ENCODE measurements around the gene HOOK1.

The HOOK1 gene

DNA sequence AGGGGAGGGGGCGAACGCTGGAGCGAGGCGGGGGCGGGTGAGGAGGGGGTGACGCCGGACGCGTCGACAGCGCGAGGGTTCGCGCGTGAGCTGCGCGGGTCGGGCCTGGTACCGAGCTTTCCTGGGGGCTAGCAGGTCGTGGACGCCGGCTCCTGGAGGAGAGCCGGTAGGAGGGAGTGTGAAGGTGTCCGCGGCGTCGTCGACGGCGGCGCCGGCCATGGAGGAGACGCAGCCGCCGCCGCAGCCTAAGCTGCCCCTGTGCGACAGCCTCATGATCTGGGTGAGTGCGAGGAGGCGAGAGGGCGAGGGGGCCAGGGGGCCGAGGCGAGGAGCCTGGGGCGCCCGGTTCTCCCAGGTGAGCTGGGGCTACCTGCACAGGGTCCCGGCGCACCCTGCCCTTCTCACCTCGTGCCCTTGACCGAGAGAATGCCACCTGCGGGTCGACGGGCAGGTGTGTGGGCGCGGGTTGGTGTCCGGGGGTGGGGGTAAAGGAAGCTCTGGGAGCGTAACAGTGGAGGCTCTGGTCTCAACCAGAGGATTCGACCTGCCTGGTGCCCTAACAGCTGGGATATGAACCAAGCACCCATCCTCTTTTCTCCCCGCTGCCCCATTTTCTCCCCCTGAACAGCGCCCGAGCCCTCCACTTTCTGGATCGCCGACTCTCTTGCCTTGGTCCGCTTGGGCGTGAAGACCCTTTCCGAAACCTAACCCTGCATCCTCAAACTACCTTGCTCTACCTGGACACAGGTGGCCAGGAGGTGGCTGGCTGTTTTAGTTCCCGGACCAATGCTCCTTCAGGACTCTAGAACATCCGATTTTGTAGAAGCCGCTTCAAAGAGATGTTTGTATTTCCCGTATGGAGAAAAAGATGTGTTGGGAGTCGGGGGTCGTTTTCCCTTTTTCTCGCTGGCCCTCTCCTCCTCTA, at the start of gene HOOK1:
HOOK1 (plus strand) TSS at position 49 of the 925 bp plus-strand sequence; CDS start at position 218, 169 bp downstream.
- DNase-seq (ENCODE audit: low read depth): no peak

DNA sequence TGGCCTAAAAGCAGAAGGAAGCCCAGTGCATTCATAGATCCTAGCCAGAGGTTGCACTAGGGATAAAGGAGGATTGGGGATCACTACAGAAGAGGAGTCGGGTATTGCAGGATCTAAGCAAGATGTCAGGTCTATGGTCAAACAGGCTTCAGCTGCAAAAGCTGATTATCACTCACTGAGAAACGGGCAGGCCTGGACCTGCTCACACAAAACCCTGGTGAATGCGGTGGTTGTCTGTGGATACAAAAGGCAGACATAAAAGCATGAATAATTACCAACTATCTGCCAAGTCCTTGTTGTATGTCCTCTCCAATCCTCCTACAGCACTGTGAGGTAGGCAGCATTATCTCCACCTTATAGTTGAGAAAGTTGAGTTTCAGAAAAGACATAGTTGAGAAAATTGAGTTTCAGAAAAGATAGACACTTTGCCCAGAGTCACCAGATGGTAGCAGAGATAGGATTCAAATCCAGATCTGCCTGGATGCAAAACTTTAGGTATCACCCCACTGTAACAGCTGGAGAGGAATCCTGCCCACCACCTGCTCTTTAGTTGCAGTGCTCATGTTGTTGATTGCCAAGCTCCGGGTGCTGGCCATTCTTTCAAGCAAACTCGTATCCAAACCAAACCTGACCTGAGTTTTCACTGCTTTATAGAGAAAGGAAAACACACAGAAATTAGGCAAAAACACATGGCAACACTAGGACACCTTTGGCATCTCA, 49.6 kb upstream of the HOOK1 start:
- DNase-seq (ENCODE audit: low read depth): no peak

DNA sequence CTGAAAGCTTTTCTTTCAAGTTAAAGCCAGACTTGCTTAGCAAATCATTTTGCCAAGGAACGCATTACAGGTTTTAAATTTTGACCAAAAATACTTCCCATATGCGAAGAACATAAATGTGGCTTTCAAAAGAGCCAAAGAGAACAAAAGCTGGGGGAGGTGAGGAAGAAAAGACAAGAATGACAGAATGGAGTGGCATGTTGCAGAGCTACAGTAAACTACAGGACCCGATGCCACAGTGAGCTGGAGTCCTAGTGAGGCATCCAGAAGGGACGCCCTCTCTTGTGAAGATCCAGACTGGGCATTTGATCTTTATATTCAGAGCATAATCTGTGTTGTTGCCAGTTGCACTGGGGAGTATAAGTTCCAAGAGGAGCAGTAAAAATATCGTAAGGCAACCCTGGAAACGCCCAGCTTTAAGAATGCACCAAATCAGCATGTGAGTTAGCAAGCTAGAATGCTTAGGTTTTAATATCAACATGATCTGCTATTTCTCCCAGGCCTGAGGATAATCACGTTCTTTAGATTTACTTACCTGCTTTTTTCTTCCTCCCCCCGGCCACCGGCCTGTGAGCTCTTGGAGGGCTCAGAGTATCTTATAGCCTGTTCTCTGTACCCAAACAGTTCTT, 48.4 kb upstream of the HOOK1 start:
- DNase-seq (ENCODE audit: low read depth): no peak

DNA sequence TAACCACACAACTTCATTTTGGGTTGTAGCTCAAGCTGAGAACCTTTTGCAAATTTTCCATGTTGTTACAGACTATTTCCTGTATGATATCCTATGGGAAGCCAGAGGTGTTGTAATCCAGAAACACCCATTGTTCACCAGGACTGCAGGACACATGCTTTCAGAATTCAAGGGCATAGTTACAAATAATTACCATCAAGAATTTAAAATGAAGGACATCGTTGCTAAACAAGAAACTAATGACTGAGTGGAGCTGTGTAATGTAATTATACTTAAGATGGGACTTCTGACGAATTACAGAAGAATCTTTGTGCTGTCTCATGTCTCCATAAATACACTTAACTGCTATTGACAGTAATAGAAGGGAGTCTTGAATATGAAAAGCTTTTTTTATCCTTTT, 47.6 kb upstream of the HOOK1 start:
- no peak for DNase-seq (ENCODE audit: low read depth)

DNA sequence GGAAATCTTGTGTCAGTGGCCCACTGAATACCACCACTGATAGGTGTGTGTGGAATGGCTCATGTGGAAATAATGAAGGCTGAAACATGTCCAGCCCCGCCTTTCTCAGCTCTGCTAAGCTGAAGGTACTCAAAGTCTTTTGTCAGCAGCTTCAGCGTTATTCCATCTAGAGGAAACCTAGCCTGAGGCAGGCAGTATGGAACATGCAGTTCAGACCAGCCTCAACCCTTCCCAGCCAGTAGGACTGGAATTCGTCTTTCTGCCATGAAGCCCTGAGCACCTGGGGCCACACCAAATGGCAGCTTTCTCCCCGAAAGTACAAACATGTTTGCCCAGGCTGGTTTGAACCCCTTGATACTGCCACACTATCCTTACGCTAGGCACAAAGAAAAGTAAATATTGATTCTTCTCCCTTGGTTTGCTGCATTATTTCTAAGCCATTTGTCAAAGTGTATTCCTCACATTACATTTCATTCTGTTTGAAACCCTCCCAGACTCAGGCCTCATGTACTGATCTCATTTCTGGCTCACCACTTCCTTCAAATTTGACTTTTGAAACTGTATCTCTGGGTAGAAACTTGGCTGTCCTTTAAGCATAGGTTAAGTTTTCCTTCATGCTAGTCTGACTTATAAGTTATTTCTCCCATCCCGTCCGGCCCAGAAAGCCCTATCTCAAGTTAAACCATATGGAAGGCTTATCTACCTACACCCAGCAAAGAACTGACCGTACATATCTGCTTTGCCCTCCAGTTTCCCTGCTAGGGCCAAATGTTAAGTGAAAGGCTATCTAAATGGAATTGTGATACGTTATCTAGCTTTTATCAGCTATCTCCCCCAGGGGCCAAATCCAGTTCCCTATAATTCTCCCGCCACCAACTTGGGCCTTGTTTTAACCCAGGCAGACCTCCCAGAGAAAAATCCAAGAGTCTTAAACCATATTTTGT, 45.7 kb upstream of the HOOK1 start:
- no peak for DNase-seq (ENCODE audit: low read depth)

DNA sequence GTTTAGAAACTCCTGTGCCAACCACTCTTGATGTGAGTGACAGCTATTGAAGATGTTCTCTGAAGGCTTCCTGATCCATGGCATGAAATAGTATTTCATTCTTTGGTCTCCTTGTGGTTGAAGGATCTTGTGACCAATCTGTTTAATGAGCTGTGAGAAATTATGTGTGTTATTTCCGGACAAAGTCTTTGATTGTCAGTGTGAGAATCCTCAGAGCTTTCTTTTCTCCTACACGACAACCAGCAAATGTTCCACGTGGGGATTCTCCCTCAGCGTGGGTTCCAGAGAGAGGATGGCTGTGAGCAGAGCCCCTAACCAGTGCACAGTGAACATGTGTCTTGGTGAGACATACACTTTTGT, 45.0 kb upstream of the HOOK1 start:
- DNase-seq (ENCODE audit: low read depth): no peak

DNA sequence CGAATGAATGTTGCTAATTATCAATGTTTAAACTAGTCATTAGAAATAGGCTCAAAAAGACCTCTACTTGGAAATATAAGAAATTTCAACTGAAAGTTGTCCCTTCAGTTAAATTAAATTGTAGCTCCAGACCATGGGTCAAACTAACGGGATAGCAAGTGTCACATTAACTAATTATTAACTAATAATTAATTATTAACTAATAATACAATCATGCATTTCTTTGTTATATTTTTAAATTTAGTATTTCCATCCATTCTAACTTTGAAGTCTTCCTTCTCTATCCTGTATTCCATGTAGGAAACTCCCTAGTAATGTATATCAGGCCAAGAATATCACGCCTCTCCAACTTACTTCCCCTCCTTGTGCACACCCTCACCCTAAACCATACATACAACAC, 43.4 kb upstream of the HOOK1 start:
- DNase-seq (ENCODE audit: low read depth): no peak

DNA sequence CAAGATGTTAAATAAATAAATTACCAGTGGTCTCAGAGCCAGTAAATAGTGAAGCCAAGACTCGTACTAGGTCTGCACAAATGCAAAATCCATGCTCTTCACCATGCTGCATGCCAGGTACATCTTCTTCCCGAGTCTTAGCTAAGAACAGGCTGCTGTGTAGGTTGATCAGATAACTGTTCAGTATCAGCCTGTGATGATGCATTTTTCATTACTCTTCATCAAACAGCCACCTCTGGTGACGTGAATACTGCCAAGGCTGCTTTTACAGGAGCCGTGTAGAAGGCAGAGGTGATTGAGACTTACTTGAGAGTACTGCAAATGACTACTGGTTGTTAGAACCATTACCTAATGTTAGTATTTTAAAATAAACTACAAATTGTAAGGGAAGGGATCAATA, 39.3 kb upstream of the HOOK1 start:
- no peak for DNase-seq (ENCODE audit: low read depth)

- DNase-seq (ENCODE audit: low read depth): no peak
Measured at GRCh38 chr1:59776960-59777852, 37.5 kb upstream of the HOOK1 start.

DNA sequence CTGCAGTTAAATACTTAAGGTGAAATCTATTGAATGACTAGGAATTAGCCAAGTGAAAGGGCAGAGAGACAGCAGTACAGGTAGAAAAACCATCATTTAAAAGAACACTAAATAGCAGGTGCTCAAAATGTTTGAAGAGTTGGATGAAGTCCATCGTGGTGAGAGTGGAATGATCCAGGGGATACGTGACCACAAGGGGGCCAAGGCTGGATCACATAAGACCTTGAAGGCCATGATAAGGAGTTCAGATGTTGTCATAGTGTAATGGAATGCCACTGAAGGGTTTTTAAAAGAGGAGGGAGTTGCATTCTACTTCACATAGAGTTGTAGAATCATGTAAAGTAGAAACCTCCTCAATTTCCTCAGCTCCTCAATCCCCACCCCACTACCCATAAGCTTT, 34.8 kb upstream of the HOOK1 start:
- DNase-seq (ENCODE audit: low read depth): no peak

GRCh38 chr1:59788825-59789224, 25.9 kb upstream of the HOOK1 start:
- DNase-seq (ENCODE audit: low read depth): no peak

DNA sequence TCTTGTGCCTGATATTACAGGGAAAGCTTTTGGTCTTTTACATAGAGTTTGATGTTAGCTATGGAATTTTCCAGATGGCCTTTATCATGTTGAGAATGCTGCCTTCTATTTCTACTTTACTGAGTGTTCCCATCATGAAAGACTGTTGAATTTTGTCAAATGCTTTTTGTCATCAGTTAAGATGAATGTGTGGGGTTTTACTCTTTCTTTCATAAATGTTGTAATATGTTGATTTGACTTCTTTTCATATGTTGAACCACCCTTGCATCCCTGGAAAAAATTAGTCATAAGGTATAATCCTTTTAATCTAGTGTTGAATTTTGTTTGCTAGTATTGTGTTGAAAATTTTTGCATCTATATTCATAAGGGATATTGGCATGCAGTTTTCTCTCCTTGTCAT, 16.1 kb upstream of the HOOK1 start:
- DNase-seq (ENCODE audit: low read depth): no peak

DNA sequence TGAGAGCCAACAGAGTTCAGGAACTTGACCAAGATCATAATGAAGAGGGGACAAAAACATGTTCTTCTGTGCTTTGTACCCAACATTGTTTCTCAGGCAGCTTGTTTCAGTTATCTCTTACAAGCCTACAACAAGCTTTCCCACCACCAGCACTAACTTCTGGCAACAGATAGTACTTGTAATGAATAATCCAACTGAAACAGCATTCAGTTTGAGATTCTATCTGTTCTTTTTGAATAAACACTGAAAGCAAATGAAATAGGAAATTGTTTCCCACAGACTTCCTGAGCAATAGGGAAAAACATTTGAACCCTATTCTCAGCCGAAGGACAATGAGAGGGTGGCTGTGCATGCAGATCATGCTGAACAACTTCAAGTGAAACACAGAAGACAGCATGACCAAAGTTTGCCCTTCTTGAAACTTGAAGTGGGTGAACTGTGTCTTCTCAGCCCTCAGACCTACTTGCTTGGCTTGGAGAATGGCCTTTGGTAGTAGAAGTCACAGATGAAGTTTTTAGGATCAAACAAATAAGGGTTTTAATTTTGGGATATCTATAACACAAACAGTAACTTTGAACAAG, 11.2 kb upstream of the HOOK1 start:
- DNase-seq (ENCODE audit: low read depth): no peak

DNA sequence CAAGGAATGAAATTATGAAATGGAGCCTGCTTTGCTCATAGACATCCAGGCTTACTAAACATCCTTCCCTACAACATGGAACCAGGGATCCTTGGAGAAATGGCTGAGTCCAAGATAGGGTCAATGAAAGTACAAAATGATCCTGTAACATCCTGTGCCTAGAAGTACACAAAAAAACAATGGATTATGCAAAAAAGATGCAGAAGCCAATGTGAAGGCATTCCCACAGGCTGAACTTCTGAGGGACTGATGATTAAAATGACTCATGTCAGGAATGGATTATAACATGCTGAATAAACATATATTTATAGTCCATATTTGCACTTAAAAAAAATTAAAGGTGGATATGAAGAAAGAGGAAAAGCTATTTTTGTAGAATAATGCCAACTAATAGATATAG, 10.4 kb upstream of the HOOK1 start:
- DNase-seq (ENCODE audit: low read depth): no peak

- no peak for DNase-seq (ENCODE audit: low read depth)
Measured at GRCh38 chr1:59805554-59805953, 9.2 kb upstream of the HOOK1 start.

DNA sequence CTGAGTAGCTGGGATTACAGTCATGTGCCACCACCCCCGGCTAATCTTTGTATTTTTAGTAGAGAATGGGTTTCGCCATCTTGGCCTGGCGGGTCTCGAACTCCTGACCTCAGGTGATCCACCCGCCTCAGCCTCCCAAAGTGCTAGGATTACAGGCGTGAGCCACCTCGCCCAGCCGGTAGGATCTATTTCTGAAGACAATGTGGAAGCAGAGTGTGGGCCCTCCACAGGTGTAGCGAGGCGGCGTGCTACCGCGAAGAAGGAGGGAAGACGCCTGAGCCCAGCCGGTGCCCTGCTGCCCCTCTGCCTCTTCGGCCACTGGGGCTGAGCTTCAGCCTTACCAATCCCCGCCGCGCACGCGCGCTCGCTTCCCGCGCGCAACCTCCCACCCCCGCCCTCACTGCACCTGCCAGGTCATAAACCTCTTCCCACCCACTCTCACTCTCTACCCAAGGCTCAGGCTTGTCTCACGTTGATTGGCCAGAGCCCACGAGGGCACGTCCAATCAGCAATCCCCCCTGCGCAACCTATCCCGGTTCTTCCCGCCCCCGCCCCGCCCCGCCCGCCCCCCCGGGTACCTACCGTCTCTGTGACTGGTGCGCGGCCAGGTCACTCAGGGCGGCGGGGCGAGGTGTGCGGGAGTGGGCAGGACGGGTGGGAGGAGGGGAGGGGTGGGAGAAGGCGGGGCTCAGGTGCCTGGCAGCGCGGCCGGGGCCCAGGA, 409 bp upstream of the HOOK1 start:
- DNase-seq (ENCODE audit: low read depth): peak; percentile 71

DNA sequence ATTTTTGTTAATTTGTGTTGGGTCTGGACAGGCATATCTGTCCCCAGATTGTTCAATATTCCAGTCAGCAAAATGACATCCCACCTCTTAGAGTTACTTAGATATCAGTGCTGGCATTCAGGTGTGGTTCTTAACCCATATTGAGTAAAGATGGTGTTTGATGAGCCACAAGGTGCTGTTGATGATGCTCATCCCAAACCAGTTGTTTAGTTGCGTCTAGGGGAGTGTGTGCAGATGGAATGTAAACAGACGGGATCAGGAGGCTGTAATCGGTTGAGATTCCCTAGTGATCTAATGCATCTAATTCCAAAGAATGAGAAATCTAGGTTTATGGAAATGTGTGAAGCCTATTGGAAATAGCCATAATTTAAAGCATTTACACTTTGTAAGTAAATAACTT, 1.1 kb downstream of the HOOK1 start:
- no peak for DNase-seq (ENCODE audit: low read depth)

DNA sequence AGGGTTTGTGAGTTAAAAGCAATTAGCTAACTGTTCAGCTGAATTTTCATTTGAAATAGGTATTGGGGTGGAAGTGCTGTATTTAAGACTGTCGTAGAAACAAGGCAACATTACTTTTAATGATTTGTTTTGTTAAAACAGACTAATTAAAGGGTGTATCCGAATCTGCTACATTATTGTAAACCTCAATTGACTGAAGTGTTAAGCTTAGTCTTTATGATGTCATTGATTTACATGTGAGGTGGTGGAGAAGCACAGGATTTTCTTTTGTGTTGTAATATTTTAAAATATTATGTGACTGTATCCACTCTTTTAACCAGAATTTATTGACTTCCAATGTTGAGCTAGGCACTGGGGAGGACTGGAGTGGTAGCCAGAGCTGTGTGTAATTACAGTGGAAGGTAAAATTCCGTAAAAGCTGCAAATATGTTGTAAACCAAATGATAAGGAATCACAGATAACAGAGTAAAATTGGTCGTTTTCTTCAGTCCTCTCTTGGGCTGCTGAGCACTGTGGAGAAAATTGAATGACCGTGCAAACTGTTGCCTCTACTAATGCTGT, 1.6 kb downstream of the HOOK1 start:
- no peak for DNase-seq (ENCODE audit: low read depth)

Measured in stimulated activated CD8-positive, alpha-beta memory T cell treated with anti-CD3 and anti-CD28 coated beads, Interleukin-12 subunit alpha, Interleukin-12 subunit beta, amount 100 ng/mL, for 1 hour (primary cell).